Measurements from ENCODE around the gene STARD13. TPM values are rescaled to one million over a fixed set of nuclear protein-coding genes. Genes with fewer than 3 reads are reported as not detected.

STARD13 gene
- total RNA-seq, 1 experiment from 2014 or later: 11.2 TPM

DNA sequence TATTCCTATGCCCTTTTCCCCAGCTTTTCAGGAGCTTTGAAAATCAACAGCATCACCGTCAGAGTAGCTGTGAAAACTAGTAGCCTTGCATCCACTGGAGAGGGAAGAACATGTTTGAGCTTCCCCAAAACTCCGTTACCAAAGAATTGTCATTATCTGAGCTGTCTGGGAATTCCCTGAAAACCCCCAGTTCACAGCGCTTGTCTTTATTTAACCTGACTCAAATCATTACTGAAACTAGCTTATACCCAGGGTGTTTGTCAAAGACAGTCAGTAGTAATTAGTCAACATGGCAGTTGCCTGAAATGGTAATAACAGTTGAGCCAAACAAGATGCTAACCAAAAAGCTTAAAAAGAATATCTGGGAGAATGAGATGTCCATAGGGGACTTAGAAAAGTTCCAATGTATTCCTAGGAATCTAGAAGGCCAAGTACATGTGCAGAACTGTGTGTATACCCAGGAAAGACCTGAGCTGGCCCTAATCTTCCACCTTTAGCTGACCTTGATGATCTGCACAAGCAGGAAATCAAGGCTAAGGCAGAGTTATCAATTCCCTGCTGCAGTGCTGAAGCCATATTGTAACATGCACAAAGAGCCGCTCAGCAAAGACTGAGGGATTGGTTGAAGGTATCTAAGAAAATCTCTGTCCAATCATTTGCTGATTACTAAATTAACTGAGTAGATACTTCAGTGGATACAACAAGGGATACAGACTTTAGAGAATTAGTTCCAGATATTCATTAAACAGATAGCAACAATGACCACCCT, 138.5 kb downstream of the STARD13 start:
- no peak for DNase-seq (ENCODE audit: low read depth)

DNA sequence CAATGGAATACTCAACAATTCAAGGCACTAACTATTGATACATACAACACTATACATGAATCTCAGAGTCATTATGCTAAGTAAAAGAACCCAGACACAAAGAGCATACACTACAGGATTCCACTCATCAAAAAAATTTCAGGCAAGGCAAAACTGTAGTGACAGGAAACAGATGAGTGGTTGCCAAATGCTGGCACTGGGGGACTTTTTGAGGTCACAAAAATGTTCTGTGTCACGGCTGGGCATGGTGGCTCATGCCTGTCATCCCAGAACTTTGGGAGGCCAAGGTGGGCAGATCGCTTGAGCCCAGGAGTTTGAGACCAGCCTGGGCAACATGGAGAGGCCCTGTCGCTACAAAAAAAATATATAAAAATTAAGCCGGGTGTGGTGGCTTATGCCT, 139.9 kb downstream of the STARD13 start:
- DNase-seq (ENCODE audit: low read depth): no peak

DNA sequence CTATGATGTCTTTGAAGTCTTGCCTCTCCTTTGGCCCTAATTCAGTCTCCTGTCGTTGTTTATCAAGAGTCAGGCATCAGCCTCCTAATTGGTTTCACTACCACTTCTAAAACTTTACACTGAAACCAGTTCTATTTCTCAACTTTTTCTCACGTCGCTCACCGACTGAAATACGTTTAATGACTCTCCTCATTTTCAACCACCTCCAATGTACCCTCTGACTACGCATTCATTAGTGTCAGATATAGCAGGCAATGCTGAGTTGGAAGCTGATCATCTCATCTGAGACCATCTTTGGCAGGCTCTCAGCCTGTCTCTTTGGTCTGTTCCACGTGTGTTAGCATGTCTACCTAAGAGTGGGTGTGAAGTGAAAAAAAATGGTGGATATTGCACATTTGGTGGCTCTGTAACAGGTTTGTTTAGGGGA, 141.2 kb downstream of the STARD13 start:
- no peak for DNase-seq (ENCODE audit: low read depth)

DNA sequence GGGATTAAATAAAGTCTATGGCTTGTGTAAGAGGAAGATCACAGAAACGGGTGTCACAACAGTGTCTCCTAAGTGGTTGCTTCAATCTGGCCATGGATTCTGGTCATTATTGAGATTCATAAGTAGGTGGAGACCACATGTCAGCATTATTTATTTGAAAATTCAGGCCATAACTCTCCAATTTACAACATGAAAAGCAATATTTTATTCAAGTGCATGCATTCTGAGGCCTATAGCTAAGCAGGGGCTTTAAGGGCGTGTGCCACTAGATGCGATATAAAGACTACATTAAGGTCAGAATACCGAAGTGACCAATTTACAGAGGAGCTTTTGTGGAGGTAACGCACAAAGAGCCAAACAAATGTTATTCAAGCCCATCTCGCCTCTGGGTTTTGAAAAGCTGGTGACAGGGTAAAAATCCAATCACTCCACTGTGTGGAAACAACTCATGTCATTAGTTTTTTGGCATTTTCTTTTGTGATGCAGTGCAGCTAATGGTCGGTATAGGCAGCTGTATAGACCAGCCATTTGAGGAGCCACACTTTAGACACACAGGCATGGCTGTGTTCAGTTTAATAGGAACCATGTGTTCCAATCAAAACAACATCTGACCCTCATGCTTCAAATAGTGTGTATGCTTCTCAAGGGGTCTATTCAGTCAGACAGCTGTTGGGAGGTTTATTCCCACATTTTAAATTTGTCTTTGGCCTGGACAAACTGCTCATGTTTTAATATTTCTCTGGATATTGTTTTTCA, 145.6 kb downstream of the STARD13 start:
- DNase-seq (ENCODE audit: low read depth): no peak

DNA sequence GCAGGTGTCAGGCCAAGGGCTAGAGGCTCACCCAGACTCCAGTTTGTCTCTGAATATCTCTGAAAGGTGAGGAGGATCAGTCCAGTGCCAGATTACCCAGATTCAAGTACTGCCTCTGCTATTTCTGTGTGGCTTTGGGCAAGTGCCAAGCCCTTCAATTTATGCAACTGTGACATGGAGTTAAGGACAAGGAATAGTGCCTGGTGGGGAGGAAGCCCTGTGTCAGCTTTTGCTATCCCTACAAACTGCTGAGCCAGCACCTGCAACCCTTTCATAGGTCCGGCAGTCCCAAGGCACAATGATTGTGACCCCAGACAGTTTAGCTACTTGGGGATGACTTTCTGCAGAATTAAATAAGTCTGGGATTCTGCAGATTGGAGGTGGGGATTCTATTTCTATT, 146.4 kb downstream of the STARD13 start:
- DNase-seq (ENCODE audit: low read depth): no peak

DNA sequence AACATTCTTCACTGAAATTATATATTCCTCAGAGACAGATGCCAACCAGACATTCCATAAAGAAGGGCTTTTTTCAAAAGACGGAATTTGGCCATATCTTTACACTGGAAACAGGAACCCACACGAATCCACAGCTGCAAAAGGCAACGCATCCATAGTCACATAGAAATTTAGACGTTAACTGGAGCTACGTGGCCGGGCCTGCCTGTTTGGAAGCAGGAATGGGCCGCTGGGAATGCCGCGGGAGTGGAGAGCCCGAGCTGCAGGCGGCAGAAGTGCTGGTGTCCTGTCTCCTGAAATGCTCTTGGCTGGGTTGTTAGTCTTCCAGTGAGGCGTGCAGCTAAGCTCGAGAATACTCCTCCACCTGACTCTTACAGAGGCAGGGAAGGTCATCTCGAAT, 147.1 kb downstream of the STARD13 start:
- DNase-seq (ENCODE audit: low read depth): no peak

DNA sequence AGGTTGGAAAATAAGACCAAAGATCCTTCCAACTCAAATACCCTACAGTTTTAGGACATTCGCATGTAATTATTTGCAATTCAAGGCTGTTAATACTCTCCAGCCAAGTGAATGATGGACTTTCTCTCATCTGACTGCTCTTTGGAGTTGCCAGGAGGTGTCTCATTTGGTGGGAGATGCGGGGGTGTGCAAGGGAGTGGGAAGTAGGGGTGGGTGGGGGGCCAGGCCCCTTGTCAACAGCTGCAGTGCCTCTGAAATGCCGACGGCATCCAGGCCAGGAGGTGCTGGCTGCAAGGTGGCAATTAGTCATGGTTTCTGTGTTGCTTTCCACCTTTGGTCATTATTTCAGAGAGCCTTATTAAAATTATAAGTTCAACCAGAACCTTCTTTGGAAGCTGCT, 147.8 kb downstream of the STARD13 start:
- no peak for DNase-seq (ENCODE audit: low read depth)

DNA sequence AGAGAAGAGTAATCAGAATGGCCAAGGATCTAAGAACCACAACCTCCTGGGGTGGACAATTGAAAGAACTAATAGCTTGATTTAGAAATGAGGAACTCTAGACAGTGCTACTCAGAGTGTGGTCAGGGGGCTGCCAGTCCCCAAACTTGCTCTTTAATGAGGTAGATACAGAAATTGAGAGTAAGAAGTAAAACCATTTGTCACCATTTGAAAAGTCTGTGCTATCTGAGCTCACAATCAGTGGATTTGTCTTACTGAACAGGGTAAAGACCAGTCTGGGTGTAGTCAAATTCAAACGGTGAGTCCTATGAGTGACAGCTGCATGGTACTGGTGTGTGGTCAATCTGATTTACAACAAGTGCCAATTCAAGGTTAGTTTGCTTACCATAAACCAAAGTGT, 150.5 kb downstream of the STARD13 start:
- DNase-seq (ENCODE audit: low read depth): no peak

DNA sequence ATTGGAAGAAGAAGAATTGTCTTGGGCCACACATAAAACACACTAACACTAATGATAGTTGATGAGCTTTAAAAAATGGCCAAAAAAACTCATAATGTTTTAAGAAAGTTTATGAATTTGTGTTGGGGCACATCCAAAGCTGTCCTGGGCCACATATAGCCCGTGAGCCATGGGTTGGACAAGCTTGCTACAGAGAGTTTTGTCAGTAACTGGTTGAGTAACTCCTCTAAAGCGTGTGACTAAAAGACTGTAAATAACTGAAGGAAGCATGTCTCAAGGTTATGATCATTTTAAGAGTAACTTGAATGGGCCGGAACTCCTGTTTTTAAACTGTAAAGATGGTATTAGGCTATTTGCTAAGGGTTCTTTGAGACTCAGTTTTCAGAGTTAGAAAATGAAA, 151.3 kb downstream of the STARD13 start:
- DNase-seq (ENCODE audit: low read depth): no peak

DNA sequence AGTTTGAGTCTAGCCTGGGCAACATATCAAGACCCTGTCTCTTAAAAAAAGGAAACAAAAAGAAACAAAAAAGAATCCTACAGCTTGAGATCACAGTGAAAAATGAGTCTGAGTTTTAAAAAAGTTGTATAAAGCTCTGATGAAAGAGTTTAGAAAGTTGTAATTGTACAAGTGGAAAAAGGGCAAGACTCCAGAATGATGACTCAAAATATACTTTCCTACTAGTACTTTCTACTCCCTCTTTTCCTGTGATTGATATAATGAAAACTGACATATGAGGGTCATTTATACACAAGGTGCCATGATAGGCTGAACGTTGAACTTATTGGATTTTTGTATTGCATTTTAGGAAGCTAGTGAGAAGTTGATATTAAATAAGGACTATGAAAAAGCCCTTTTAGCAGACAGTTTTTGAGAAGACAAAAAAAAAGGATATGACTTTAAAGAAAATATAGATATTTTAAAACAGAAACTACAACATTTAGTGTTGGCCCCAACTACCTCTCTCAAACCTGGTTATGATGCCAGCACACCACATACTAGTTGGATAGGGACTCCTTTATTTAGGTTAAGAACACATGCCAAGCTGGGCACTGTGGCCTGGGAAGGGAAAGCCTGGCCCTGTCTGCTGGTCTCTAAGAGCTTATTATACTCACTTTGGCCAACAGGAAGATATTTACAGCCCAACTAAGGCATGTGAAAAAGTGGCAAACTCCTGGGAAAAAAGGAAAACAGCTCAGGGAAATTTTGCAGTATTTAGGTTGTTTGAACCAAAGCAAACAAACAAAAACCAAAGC, 152.7 kb downstream of the STARD13 start:
- DNase-seq (ENCODE audit: low read depth): no peak

DNA sequence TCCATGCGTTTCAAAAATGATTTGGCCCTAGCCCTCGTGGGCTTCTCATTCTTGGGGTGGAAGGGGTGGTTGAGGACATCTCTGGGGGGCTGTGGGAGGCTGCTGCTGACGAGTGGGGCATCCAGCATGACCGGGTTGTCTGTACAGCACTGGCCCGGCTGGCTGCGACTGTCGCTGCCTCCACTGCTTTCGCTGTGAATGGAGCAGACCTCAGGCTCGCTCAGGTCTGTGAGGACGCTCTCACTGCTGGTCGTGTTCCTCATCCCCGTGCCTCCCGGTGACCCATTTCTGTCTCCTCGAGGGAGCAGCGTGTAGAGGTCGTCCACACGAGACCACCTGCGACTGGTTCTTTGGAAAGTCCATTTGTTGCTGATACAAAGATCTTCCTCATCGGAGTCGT, 155.7 kb downstream of the STARD13 start:
- no peak for DNase-seq (ENCODE audit: low read depth)

DNA sequence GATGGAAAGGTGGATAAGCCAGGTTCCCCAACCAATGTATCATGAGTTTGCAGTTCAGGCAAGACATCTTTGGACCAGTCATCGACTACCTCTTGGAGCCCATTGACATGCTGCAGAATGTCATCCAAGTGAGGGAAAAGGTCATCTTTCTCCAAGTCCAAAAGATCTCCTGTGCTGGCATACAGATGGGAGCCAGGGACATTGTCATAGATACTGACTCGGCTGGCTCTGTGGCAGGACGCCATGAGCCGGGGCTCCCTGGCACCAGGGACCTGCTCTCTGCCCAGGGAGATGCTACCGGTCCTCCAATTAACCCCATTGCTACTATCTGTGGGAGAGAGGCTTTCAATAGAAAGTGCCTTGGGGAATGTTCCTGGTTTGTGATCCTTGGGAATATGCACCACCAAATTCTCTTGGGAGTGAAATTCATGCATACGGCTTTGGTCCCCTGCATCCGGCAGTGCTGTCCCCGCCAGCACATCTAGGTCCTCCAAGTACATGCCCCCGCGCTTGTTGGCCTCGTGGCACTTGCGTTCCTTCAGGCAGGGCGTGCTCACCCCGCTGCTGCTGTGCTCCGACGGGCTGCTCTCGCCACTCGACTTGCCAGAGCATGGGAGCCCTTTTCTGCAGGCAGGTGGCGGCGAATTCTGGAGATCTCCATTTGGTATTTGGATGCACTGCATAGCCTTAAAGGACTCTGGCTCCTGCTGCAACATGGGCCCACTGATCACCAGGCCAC, 156.3 kb downstream of the STARD13 start:
- no peak for DNase-seq (ENCODE audit: low read depth)

DNA sequence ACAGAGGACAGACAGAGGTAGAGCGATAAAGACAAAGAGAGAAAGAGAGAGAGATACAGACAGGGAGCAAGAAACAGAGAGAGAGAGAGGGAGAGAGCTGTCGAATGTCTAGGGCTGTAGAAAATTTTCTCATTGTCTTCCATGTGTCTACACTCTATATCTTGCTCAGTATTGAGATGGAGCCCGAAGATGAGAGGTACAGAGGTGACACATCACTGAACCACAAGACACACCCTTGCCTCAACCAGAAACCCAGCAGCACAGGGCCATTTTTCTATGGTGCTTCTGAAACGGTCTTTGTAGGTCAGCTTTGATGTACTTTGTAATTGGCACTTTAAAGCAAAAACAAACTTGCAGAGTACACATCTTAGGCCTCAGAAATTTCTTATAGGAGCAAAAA, 157.4 kb downstream of the STARD13 start:
- no peak for DNase-seq (ENCODE audit: low read depth)

DNA sequence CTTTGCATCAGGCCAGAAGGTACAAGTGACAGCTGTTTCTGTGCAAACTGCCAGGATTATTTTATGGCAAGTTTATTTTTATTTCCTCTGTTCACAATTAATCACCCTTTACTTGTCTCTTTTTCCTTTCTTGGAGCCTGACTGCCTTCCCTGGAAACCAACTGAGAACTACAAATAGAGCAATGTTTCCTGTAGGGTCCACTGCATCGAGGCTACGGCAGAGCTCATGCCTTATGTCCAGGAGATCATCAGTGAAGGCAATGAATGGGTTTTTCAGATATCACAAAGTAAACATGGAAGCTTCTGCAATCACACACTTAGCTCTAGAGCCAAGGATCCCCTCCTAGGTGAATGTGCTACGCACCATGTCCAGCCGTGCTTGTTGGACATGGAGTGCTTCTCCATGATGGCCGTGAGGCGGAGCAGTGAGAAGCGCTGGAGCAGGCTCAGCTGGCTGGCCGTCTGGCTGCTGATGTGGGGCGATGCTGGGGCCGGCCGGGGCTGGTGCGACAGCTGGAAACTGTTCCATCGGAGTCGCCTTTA, 158.5 kb downstream of the STARD13 start:
- no peak for DNase-seq (ENCODE audit: low read depth)

DNA sequence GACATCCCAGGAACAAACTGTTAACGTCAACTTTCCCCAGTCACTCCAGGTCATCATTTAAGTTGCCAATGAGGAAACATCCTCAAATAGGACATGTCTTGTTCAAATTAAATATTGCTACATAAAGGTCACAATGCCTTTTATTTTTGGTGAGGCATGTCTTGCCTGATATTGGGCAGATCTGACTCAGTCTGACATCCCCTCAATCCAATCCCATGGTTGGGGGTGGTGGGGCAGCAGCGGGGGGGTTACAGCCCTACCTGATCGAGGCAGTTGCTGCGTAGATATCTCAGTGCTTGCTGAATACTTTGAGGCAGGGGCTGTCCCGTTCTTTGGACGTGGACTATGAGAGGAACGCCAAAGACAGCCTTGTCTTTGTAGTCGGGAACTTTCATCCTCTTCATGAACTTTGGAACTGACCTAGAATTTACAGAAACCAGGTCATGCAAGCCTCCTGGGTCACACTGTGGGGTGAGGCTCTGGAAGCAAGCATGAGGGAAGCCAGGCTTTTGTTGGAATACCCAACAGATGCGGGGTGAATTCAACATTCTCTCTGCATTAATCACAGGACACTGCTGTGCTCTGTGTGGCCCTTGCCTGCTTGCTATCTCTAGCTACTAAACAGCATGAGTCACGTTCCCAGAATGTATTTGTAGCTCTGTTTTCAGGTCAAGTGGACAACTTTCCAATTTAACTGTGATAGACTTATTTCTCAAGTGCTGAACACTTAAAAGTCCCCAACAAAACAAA, 159.6 kb downstream of the STARD13 start:
- peak; percentile 98 for DNase-seq (ENCODE audit: low read depth)

DNA sequence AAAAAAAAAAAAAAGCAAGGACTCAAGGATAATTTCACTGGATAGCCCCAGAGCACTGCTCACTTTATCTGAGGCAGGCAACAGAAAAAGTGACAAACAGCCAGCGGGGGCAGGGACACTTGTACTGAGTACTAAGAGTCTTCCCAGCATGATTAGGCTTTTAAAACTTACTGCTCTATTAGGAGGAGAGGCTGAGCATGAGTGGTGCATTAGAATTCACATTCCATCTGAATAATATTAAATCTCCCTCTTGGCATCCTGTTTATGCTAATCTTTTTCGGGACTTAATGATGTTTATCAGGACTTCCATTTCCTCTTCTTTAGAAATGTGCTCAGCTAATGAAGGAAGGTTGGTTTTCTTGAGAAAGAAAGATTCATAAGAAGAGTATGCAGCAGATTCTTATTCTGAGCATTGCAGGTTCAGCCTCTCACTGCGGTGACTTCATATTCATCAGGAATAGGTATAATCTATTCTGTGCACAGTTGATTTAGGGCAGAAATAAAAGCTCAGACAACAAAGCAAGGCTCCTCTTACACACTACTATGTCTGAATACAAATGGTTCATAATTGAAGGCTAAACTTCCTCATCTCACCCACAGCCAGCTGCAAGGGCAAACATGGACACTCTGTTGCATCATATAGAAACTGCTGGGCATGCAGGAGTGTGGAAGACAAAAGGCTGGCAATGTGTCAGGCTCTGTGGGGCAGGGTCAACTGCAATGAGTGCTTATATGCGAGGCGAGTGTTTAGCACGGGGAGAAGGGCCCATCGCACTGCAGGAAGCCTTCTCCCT, 162.3 kb downstream of the STARD13 start:
- no peak for DNase-seq (ENCODE audit: low read depth)

DNA sequence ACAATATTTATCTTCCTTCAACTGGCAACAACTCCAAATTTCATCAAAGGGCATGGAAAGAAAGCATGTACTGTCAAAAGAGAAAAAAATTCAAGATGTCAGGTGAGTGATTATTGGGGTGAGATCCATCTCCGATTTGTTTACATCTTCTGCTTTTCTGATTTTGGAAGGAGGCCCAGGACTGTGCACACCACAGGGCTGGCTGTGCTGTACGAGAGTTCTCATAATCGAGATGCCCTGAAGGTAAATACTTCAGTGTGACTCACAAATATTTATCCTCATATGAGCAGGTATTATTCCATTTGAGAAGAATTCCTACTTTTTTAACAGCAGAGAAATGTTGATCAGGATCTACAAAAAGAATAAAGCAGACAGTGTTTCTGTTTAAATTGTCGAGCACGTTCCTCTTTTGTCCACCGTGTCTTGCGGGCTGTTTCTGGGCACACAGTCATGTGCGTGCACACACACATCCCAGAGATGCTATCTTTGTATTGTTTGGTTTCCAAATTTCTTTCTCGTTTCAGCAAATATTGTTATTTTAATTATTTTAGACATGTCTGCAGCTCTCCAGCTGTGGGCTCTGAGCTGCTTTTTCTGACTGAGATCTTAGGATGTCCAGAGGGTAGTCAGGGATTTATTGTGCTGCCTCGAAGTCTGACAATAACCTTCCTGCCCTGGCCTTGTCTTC, 165.6 kb downstream of the STARD13 start:
- DNase-seq (ENCODE audit: low read depth): no peak

DNA sequence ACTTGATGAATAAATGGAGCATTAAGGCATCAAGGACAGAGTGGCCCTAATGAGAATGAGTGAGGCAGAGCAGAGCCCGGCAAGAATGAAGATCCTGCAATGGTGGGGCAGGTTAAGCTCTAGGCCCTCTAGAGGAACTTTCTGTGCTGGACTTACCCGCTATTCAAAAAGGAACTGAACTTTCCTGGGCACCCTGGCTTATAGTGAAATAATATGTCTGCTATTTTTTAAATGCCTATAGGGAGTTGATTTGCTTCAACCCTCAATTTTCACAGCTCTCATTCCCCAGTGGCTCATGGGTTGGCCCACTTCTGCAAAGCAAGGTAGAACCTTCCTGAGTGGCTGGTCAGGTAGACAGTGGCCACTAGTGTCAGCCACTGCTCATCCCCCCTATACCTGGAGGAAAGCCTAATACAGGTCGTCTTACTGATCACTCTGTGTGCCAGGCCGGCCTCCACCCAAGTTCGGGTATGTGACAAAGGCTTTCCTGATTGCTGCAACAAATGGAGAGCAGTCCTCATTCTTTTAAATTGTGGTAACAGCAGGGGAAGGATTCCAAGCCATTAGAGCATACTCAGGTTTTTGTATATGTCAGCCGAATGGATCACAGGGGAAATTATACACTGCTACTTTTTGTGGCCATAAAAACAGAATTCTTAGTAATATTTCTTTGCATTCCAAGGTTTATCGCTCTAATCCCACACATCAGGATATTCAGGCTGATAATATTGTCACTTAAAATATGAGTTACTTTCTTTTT, 166.4 kb downstream of the STARD13 start:
- DNase-seq (ENCODE audit: low read depth): no peak
